Smooth muscle cell (in vitro differentiated cells): ENCODE results near the gene VCL. TPM values are rescaled to one million over a fixed set of nuclear protein-coding genes. Genes with fewer than 3 reads are reported as not detected.
A peak's percentile ranks its signal among the peaks of the same experiment; 100 is the strongest.
"Not testable (repeated sequence)": the region's sequence is repeated elsewhere in the genome, so short reads cannot be mapped to it uniquely, and the experiment has no call there.

ENCODE experiments used
- DNase-seq: peaks from one replicate; lab custom pipeline; 2025; ENCODE audit not compliant: unreplicated experiment; lab: John Stamatoyannopoulos, UW
- H2AFZ ChIP-seq: fragments of 200-600 bp; sonication (generic); 2 replicates; pipeline ENCODE4 v1.6.0; 2016; ENCODE audit warnings: antibody characterized with exemption, low read depth, mild to moderate bottlenecking
- H3F3A ChIP-seq: fragments of 200-600 bp; sonication (generic); 2 replicates; pipeline ENCODE4 v1.6.0; 2017; ENCODE audit warnings: antibody characterized with exemption, low read depth
- H3K27ac ChIP-seq: fragments of 200-600 bp; sonication (generic); 2 replicates; pipeline ENCODE4 v1.5.1; 2016; ENCODE audit warnings: low read depth, mild to moderate bottlenecking
- H3K27me3 ChIP-seq: fragments of 200-600 bp; sonication (generic); 2 replicates; pipeline ENCODE4 v1.6.1; 2016; ENCODE audit warnings: low read depth, mild to moderate bottlenecking
- H3K36me3 ChIP-seq: fragments of 200-600 bp; sonication (generic); 2 replicates; pipeline ENCODE4 v1.5.1; 2016; ENCODE audit warnings: low read depth
- H3K4me1 ChIP-seq: fragments of 200-600 bp; sonication (generic); 2 replicates; pipeline ENCODE4 v1.5.1; 2016; ENCODE audit warnings: low read depth
- H3K4me2 ChIP-seq: fragments of 200-600 bp; sonication (generic); 2 replicates; pipeline ENCODE4 v1.6.0; 2016; ENCODE audit warnings: mild to moderate bottlenecking
- H3K4me3 ChIP-seq: fragments of 200-600 bp; sonication (generic); 2 replicates; pipeline ENCODE4 v1.5.1; 2016; ENCODE audit warnings: mild to moderate bottlenecking
- H3K79me2 ChIP-seq: fragments of 200-600 bp; sonication (generic); 2 replicates; pipeline ENCODE4 v1.6.0; 2016; ENCODE audit warnings: low read depth, mild to moderate bottlenecking
- H3K9ac ChIP-seq: fragments of 200-600 bp; sonication (generic); 2 replicates; pipeline ENCODE4 v1.6.0; 2016; ENCODE audit warnings: low read depth
- H3K9me3 ChIP-seq: fragments of 200-600 bp; sonication (generic); replicated peaks from 2 replicates; pipeline ENCODE4 v1.5.1; 2016; ENCODE audit warnings: low read depth
- H4K20me1 ChIP-seq: fragments of 200-600 bp; sonication (generic); 2 replicates; pipeline ENCODE4 v1.6.0; 2016; ENCODE audit warnings: low read depth
- WGBS: methylation state at CpG from one replicate; pipeline ENCODE4 v1.1.7; 2016; ENCODE audit warnings: low lambda C conversion rate; 5-methylcytosine and 5-hydroxymethylcytosine counted together
- polyA plus RNA-seq: library from polyadenylated mRNA; unstranded; fragments of >200 nt; fragmentation: Nextera tagmentation; extraction: Ambion mirVana; gene quantifications from 2 replicates; pipeline ENCODE4 v1.2.1, GENCODE V29; 2016
- total RNA-seq: library from RNA; depleted of rRNA; stranded (reverse); fragments of >200 nt; gene quantifications from 2 replicates; pipeline ENCODE4 v1.2.3, GENCODE V29; 2014
- TF ChIP-seq, protein P1 (sequence below): fragments of 200-600 bp; sonication (generic); IDR thresholded peaks from 2 replicates; pipeline ENCODE4 v1.5.1; 2017; ENCODE audit warnings: borderline replicate concordance, mild to moderate bottlenecking, antibody characterized with exemption; ENCODE audit not compliant: insufficient read depth, poor library complexity, severe bottlenecking

Gene VCL
- total and polyA plus RNA-seq, 2 experiments from 2014 or later = 128 to 187 TPM

DNA sequence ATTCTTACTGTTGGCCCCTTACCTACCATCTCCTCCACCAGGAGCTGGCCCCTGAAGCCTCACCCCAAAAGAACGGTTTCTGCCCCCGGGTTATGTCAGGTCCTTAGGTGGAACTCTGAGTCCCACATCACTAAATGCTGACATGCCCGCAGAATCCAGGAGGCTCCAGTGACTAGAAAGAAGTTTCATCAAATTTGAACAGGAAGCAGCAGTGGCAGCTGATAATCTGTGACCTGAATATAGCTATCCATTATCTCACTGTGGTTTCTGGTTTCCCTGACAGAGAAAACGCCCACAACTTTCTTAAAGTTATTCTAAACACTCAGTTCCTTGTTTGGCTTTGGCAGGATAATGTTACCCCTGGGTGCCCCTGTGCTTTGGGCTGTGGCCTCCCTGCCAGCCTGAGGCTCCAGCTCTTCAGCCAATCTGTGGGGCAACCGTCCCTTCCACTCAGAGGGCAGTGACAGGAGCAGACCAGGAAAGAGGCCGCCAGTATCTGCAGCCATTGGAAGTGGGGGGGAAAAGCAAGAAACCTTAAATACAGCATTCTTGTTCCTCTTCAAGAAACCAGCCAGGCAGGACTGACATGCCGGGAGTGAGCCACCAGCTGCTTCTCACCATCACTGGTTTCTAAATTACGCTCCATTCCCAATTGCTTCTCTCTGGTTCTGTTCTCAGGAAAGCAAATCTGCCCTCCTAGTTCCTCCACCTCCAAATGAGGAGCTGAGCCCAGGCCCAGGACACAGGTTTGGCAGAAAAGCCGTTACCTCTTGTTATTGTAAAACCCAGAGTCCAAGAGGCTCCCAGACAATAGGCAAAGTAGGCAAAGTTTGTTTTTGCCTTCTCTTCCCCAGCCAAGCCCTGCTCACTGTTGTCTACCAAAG is 41.2 kb upstream of the VCL start:
- H3K27me3 ChIP-seq = no peaks in the 10 kb centered on the region
- H3K36me3 ChIP-seq = no peaks in the 10 kb centered on the region
- H3K4me3 ChIP-seq = no peak overlapping the region
- WGBS = 30% methylated on average over 9 of the region's 9 CpGs
- peak overlapping the region; percentile 35 for H3K4me2 ChIP-seq
- H3F3A ChIP-seq = peaks cover 31% of the 10 kb centered on the region
- no peaks in the 10 kb centered on the region for H3K79me2 ChIP-seq
- peaks cover 7% of the 10 kb centered on the region for H3K4me1 ChIP-seq
- H3K9ac ChIP-seq = no peak overlapping the region
- H3K9me3 ChIP-seq = no peaks in the 10 kb centered on the region
- no peaks in the 10 kb centered on the region for H4K20me1 ChIP-seq
- H2AFZ ChIP-seq = no peak overlapping the region
- DNase-seq = no peak
- TF ChIP-seq, protein P1, sequence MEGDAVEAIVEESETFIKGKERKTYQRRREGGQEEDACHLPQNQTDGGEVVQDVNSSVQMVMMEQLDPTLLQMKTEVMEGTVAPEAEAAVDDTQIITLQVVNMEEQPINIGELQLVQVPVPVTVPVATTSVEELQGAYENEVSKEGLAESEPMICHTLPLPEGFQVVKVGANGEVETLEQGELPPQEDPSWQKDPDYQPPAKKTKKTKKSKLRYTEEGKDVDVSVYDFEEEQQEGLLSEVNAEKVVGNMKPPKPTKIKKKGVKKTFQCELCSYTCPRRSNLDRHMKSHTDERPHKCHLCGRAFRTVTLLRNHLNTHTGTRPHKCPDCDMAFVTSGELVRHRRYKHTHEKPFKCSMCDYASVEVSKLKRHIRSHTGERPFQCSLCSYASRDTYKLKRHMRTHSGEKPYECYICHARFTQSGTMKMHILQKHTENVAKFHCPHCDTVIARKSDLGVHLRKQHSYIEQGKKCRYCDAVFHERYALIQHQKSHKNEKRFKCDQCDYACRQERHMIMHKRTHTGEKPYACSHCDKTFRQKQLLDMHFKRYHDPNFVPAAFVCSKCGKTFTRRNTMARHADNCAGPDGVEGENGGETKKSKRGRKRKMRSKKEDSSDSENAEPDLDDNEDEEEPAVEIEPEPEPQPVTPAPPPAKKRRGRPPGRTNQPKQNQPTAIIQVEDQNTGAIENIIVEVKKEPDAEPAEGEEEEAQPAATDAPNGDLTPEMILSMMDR = no peak
- peak overlapping the region; percentile 44 for H3K27ac ChIP-seq

DNA sequence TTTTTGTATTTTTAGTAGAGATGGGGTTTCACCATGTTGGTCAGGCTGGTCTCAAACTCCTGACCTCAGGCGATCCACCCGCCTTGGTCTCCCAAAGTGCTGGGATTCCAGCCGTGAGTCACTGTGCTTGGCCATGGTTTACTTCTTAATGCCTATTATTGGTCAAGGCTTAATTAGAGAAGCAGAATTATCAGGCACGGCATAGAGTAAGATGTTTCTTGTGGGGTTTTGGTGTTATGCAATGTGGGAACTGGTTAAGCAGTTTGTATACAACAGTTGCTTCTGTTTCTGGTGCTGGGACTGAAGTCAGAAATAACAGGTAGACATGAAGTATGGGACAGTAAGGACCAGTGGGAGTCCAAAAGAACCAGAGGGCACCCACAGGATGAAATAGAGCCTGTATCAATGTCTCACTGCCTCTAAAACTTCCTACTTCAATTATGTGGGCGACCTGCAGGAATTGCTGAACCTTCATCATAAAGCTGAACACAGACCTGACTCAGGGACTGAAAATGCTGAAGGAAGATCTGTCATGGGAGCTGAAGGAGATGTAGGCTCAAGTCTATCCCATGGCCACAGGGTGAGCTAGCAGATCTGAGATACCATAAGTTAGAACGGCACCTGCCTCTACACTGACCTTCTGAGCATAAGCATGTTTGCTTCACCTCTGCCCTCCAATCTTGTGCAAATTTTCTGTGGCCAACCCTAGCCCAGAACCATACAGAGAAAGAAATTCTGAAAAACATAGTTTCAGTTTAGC is 38.3 kb upstream of the VCL start:
- H3K27me3 ChIP-seq = no peaks in the 10 kb centered on the region
- H3K36me3 ChIP-seq = no peaks in the 10 kb centered on the region
- H3K9ac ChIP-seq = no peak overlapping the region
- peak overlapping the region; percentile 50 for H3K27ac ChIP-seq
- H3F3A ChIP-seq = peaks cover 31% of the 10 kb centered on the region
- H3K4me3 ChIP-seq = no peak overlapping the region
- H4K20me1 ChIP-seq = no peaks in the 10 kb centered on the region
- 28% methylated on average over 6 of the region's 6 CpGs for WGBS
- no peak overlapping the region for H2AFZ ChIP-seq
- no peak for DNase-seq
- no peaks in the 10 kb centered on the region for H3K9me3 ChIP-seq
- peak overlapping the region; percentile 33 for H3K4me2 ChIP-seq
- peaks cover 7% of the 10 kb centered on the region for H3K4me1 ChIP-seq
- H3K79me2 ChIP-seq = no peaks in the 10 kb centered on the region
- TF ChIP-seq, protein P1 = no peak

DNA sequence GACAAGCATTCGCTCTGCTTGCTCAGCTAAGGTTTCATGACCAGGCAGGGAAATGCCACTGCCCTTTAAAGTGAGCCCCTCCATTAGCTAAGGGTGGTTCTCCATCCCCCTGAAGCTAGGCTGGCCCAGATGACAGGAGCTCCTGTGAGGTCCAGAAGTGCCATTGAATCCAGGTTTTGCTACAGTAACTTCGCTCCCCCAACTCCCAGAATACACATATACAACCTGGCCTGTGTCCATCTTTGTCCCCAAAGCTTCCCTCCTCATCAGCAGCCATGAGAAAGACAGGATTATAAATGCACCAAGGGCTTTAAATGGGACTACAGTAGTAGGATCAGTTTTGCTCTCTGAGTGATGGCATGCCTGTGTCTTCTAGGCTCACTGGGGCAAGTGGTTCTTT is 35.5 kb upstream of the VCL start:
- H3K27me3 ChIP-seq = no peaks in the 10 kb centered on the region
- H3F3A ChIP-seq = peaks cover 38% of the 10 kb centered on the region
- no peaks in the 10 kb centered on the region for H3K9me3 ChIP-seq
- H3K27ac ChIP-seq = no peak overlapping the region
- no peak overlapping the region for H2AFZ ChIP-seq
- no peak for DNase-seq
- H3K4me2 ChIP-seq = no peak overlapping the region
- H3K79me2 ChIP-seq = no peaks in the 10 kb centered on the region
- WGBS = 98% methylated on average over 2 of the region's 2 CpGs
- TF ChIP-seq, protein P1 = no peak
- no peak overlapping the region for H3K9ac ChIP-seq
- H3K36me3 ChIP-seq = no peaks in the 10 kb centered on the region
- peaks cover 15% of the 10 kb centered on the region for H3K4me1 ChIP-seq
- H4K20me1 ChIP-seq = no peaks in the 10 kb centered on the region
- H3K4me3 ChIP-seq = no peak overlapping the region

DNA sequence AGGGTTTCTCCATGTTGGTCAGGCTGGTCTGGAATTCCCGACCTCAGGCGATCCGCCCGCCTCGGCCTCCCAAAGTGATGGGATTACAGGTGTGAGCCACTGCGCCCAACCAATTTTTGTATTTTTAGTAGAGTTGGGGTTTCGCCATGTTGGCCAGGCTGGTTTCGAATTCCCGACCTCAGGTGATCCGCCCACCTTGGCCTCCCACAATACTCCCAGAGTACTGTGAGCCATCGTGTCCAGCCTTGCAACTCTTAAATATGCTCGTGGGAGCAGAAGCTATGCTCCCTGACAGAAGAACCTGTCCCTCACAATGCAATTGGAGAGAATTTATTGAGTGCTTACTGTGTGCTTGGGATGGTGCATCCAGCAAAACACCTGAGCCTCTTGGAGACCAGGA is 34.4 kb upstream of the VCL start:
- not testable (repeated sequence) for H3K4me2 ChIP-seq, H3K36me3 ChIP-seq, H3K27ac ChIP-seq, H3K9ac ChIP-seq, H3K4me3 ChIP-seq, H3K9me3 ChIP-seq, H2AFZ ChIP-seq, DNase-seq, H4K20me1 ChIP-seq, H3K79me2 ChIP-seq, H3K27me3 ChIP-seq
- Histone ChIP-seq H3F3A (peaks cover 31% of the 10 kb centered on the region), H3K4me1 (peaks cover 26% of the 10 kb centered on the region)
- WGBS = 94% methylated on average over 12 of the region's 12 CpGs
